NOMO-1 treated with dmso at 0.1 percent for 144 hours (cell line): ENCODE measurements around the gene KLHL35.
A peak's percentile ranks its signal among the peaks of the same experiment; 100 is the strongest.

ENCODE experiments used
- DNase-seq: peaks from one replicate; lab custom pipeline; 2025; ENCODE audit not compliant: unreplicated experiment; lab: John Stamatoyannopoulos, UW

The KLHL35 gene

GRCh38 chr11:75442161-75442885, 9.3 kb upstream of the KLHL35 start:
- no peak for DNase-seq

GRCh38 chr11:75441804-75442132, 8.8 kb upstream of the KLHL35 start:
- DNase-seq = no peak

- DNase-seq = no peak
These were observed 8.2 kb upstream of the KLHL35 start for GRCh38 chr11:75440960-75441803.

GRCh38 chr11:75439495-75440120, 6.6 kb upstream of the KLHL35 start:
- DNase-seq = no peak

GRCh38 chr11:75439026-75439425, 6.0 kb upstream of the KLHL35 start:
- no peak for DNase-seq

GRCh38 chr11:75437966-75438659, 5.1 kb upstream of the KLHL35 start:
- DNase-seq = no peak

GRCh38 chr11:75436806-75437205, 3.8 kb upstream of the KLHL35 start:
- no peak for DNase-seq

GRCh38 chr11:75435571-75435925, 2.5 kb upstream of the KLHL35 start:
- no peak for DNase-seq

GRCh38 chr11:75434886-75435570, 2.0 kb upstream of the KLHL35 start:
- DNase-seq = no peak

- DNase-seq = no peak
These were observed 1.0 kb upstream of the KLHL35 start for GRCh38 chr11:75434051-75434450.

- no peak for DNase-seq
These were observed 440 bp upstream of the KLHL35 start for GRCh38 chr11:75433443-75433842.

- no peak for DNase-seq
These were observed 1.2 kb downstream of the KLHL35 start for GRCh38 chr11:75431533-75432525.

- no peak for DNase-seq
These were observed 2.1 kb downstream of the KLHL35 start for GRCh38 chr11:75430714-75431532.

- DNase-seq = peak; percentile 82
These were observed 2.9 kb downstream of the KLHL35 start for GRCh38 chr11:75429902-75430713.

GRCh38 chr11:75429641-75429901, 3.4 kb downstream of the KLHL35 start:
- no peak for DNase-seq

GRCh38 chr11:75428989-75429640, 3.9 kb downstream of the KLHL35 start:
- DNase-seq = no peak

GRCh38 chr11:75428281-75428724, 4.7 kb downstream of the KLHL35 start:
- peak; percentile 49 for DNase-seq

GRCh38 chr11:75427181-75427580, 5.8 kb downstream of the KLHL35 start:
- no peak for DNase-seq
